CD8-positive, alpha-beta memory T cell (primary cell): Measurements from ENCODE around the gene RPGRIP1. TPM values are rescaled to one million over a fixed set of nuclear protein-coding genes. Genes with fewer than 3 reads are reported as not detected.
A peak's percentile ranks its signal among the peaks of the same experiment; 100 is the strongest.
"Not testable (repeated sequence)": the region's sequence is repeated elsewhere in the genome, so short reads cannot be mapped to it uniquely, and the experiment has no call there.

Experiments
- CTCF ChIA-PET: fragments of 350-600 bp; sonication (Branson Sonifier 250); formaldehyde crosslinking; loops from one replicate; lab custom pipeline; 2021; ENCODE audit warnings: antibody characterized with exemption; lab: Charles Lee
- POLR2A ChIA-PET: fragments of 350-600 bp; sonication (Branson Sonifier 250); formaldehyde crosslinking; loops from one replicate; lab custom pipeline; 2021; ENCODE audit warnings: antibody characterized with exemption; lab: Charles Lee
- DNase-seq, 5 donors: peaks; one replicate each; pipeline versions ENCODE4 v3.0.0 to v3.0.0-alpha.2; 2020 to 2022; ENCODE audit warnings: mixed read lengths in 1 of 5
- H3K27ac ChIP-seq: one replicate; pipeline ENCODE4 v1.7.0; 2013; ENCODE audit warnings: low read depth, mild to moderate bottlenecking, low read length, moderate library complexity
- H3K27me3 ChIP-seq: 2 replicates; pipeline ENCODE4 v1.7.0; 2013; ENCODE audit warnings: low read length, mild to moderate bottlenecking; ENCODE audit not compliant: insufficient read depth, poor library complexity, severe bottlenecking
- H3K36me3 ChIP-seq: 2 replicates; pipeline ENCODE4 v1.7.0; 2013; ENCODE audit warnings: mild to moderate bottlenecking, low read length, moderate library complexity; ENCODE audit not compliant: insufficient read depth
- H3K4me1 ChIP-seq: 2 replicates; pipeline ENCODE4 v1.7.0; 2013; ENCODE audit warnings: mild to moderate bottlenecking, low read length, moderate library complexity; ENCODE audit not compliant: insufficient read depth
- H3K4me3 ChIP-seq: 2 replicates; pipeline ENCODE4 v1.7.0; 2013; ENCODE audit warnings: mild to moderate bottlenecking, low read length
- H3K9me3 ChIP-seq: 2 replicates; pipeline ENCODE4 v1.7.0; 2013; ENCODE audit warnings: mild to moderate bottlenecking, low read length
- H3K27ac Mint-ChIP-seq, 8 donors: one replicate each; pipeline ENCODE4 v1.8.0; 2020 to 2021; ENCODE audit warnings: mixed read lengths in 8 of 8, mild to moderate bottlenecking in 6 of 8, inconsistent platforms in 3 of 8, moderate library complexity in 3 of 8
- H3K27me3 Mint-ChIP-seq, 2 donors: one replicate each; pipeline ENCODE4 v1.8.0; 2020 to 2021; ENCODE audit warnings: mixed read lengths in 2 of 2, mild to moderate bottlenecking in 1 of 2, moderate library complexity in 1 of 2
- H3K36me3 Mint-ChIP-seq, 3 donors: one replicate each; pipeline ENCODE4 v1.8.0; 2020 to 2021; ENCODE audit warnings: mixed read lengths in 3 of 3, inconsistent platforms in 1 of 3, mild to moderate bottlenecking in 1 of 3
- H3K4me1 Mint-ChIP-seq, 3 donors: one replicate each; pipeline ENCODE4 v1.8.0; 2020 to 2021; ENCODE audit warnings: mixed read lengths in 3 of 3, inconsistent platforms in 1 of 3, mild to moderate bottlenecking in 1 of 3
- H3K4me3 Mint-ChIP-seq, 7 donors: one replicate each; pipeline ENCODE4 v1.8.0; 2020 to 2021; ENCODE audit warnings: mixed read lengths in 7 of 7, mild to moderate bottlenecking in 6 of 7, moderate library complexity in 4 of 7, inconsistent platforms in 2 of 7
- H3K9me3 Mint-ChIP-seq, 5 donors: one replicate each; pipeline ENCODE4 v1.8.0; 2020 to 2022; ENCODE audit warnings: mixed read lengths in 5 of 5, mild to moderate bottlenecking in 3 of 5, moderate library complexity in 2 of 5, inconsistent platforms in 1 of 5
- polyA plus RNA-seq: library from polyadenylated mRNA; unstranded; fragments of 300-500 nt; fragmentation: Illumina TruSeq; gene quantifications from one replicate; pipeline ENCODE4 v1.2.3, GENCODE V29; 2021
- total RNA-seq, 2 experiments: library from RNA; stranded (reverse); gene quantifications; one replicate each; pipeline ENCODE4 v1.2.3, GENCODE V29; 2021

Gene RPGRIP1
- total and polyA plus RNA-seq, 3 experiments from 2014 or later = not detected

DNA sequence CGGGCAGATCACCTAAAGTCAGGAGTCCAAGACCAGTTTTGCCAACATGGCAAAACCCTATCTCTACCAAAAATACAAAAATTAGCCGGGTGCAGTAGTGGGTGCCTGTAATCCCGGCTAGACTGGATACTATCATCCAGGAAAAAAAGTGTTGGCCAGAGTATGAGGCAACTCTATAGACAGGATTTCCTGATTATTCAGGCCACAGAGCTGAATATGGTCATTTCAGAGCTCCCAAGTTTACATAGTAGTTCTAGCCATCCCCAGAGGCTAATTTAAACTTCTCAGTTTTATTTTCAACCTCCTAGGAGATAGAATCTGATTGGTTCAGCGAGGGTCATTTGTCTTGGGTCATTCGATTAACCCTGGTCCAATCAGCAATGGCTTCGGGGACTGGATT, 7.3 kb downstream of the RPGRIP1 start:
- Mint-ChIP-seq H3K4me3 (no peak overlapping the region), H3K27ac (no peak overlapping the region), H3K9me3 (no peaks in the 10 kb centered on the region), H3K36me3 (no peaks in the 10 kb centered on the region), H3K4me1 (no peaks in the 10 kb centered on the region), H3K27me3 (peaks cover 2 to 11% of the 10 kb centered on the region in 2 donors)
- Histone ChIP-seq H3K27ac (no peak overlapping the region), H3K36me3 (no peaks in the 10 kb centered on the region), H3K4me3 (no peak overlapping the region), H3K4me1 (no peaks in the 10 kb centered on the region), H3K27me3 (no peaks in the 10 kb centered on the region), H3K9me3 (no peaks in the 10 kb centered on the region)
- ChIA-PET CTCF (no interaction called here), POLR2A (no interaction called here)
- no peak for DNase-seq

DNA sequence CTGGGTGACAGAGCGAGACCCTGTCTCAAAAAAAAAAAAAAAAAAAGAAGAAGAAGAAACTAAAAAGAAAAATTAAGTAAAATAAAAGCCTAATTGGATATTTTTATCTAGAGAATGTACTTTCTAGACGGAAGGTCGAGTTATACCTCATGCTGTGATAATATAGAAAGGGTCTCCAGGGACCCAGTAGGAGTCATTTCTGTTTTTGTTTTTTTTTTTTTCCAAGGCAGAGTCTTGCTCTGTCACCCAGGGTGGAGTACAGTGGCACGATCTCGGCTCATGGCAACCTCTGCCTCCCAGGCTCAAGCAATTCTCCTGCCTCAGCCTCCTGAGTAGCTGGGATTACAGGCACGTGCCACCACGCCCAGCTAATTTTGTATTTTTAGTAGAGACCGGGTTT, 14.1 kb downstream of the RPGRIP1 start:
- H3K9me3 ChIP-seq, CTCF ChIA-PET, DNase-seq, H3K27me3 ChIP-seq, H3K4me1 Mint-ChIP-seq, H3K27ac Mint-ChIP-seq, H3K27ac ChIP-seq, H3K4me3 ChIP-seq, H3K4me3 Mint-ChIP-seq, H3K4me1 ChIP-seq, H3K36me3 Mint-ChIP-seq, H3K9me3 Mint-ChIP-seq, H3K36me3 ChIP-seq: not testable (repeated sequence)
- H3K27me3 Mint-ChIP-seq = peaks cover 6 to 14% of the 10 kb centered on the region in 2 donors
- POLR2A ChIA-PET = interaction anchor here (0.7 kb wide), 1 partner anchor 20 kb away, joined by 11 read pairs; no protein-coding TSS in a partner anchor

DNA sequence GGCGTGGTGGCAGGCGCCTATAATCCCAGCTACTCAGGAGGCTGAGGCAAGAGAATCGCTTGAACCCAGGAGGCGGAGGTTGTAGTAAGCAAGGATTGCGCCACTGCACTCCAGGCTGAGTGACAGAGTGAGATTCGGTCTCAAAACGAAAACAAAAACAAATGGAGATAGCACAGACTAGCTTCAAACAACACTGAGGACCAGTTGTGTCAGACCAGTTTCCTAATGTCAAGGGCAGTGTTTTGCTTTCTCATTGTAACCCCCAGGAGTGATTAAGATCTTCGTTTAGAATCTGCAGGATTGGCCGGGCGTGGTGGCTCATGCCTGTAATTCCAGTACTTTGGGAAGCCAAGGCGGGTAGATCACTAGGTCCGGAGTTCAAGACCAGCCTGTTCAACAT, 18.5 kb downstream of the RPGRIP1 start:
- Histone ChIP-seq H3K36me3 (no peaks in the 10 kb centered on the region), H3K27ac (no peak overlapping the region), H3K27me3 (peaks cover 5% of the 10 kb centered on the region), H3K4me3 (no peak overlapping the region), H3K4me1 (no peaks in the 10 kb centered on the region), H3K9me3 (no peaks in the 10 kb centered on the region)
- no peak overlapping the region for H3K4me3 Mint-ChIP-seq
- DNase-seq = no peak
- CTCF ChIA-PET = no interaction called here
- no peak overlapping the region for H3K27ac Mint-ChIP-seq
- H3K4me1 Mint-ChIP-seq = peaks cover 2 to 11% (median 4%) of the 10 kb centered on the region in 3 donors
- no peaks in the 10 kb centered on the region for H3K36me3 Mint-ChIP-seq
- H3K9me3 Mint-ChIP-seq = no peaks in the 10 kb centered on the region
- POLR2A ChIA-PET = no interaction called here
- peaks cover 17 to 21% of the 10 kb centered on the region in 2 donors for H3K27me3 Mint-ChIP-seq

GRCh38 chr14:21299562-21300130, 19.8 kb downstream of the RPGRIP1 start:
- Histone ChIP-seq H3K4me1 (no peaks in the 10 kb centered on the region), H3K4me3 (no peak overlapping the region), H3K9me3 (no peaks in the 10 kb centered on the region), H3K27ac (no peak overlapping the region), H3K36me3 (no peaks in the 10 kb centered on the region), H3K27me3 (peaks cover 5% of the 10 kb centered on the region)
- Mint-ChIP-seq H3K9me3 (no peaks in the 10 kb centered on the region), H3K36me3 (no peaks in the 10 kb centered on the region), H3K27ac (no peak overlapping the region), H3K4me1 (peaks cover 2 to 11% (median 4%) of the 10 kb centered on the region in 3 donors), H3K4me3 (no peak overlapping the region), H3K27me3 (peaks cover 17% of the 10 kb centered on the region in 2 donors)
- CTCF ChIA-PET = interaction anchor here (0.9 kb wide), 1 partner anchor 31 kb away, joined by 3 read pairs; no protein-coding TSS in a partner anchor
- POLR2A ChIA-PET = no interaction called here
- no peak for DNase-seq

DNA sequence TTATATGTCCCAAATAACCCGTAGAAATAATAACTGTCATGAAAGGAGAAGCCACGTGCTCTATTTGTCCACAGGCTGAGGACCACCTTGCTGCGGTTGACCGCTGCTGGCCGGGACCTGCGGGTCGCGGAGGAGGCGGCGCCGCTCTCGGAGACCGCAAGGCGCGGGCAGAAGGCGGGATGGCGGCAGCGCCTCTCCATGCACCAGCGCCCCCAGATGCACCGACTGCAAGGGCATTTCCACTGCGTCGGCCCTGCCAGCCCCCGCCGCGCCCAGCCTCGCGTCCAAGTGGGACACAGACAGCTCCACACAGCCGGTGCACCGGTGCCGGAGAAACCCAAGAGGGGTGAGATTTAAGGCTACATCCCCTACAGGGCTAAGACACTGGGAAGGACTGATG, 21.0 kb downstream of the RPGRIP1 start:
- peak in 3 of 5 donors; percentile 10 to 51 (median 18) for DNase-seq
- ChIA-PET CTCF (no interaction called here), POLR2A (no interaction called here)
- Mint-ChIP-seq H3K9me3 (no peaks in the 10 kb centered on the region), H3K27me3 (peaks cover 13 to 17% of the 10 kb centered on the region in 2 donors), H3K4me3 (peak overlapping the region in 5 of 7 donors; percentile 29 to 66 (median 60)), H3K27ac (no peak overlapping the region), H3K4me1 (peaks cover 2 to 11% (median 4%) of the 10 kb centered on the region in 3 donors), H3K36me3 (no peaks in the 10 kb centered on the region)
- peaks cover 5% of the 10 kb centered on the region for H3K27me3 ChIP-seq
- H3K36me3 ChIP-seq = no peaks in the 10 kb centered on the region
- no peaks in the 10 kb centered on the region for H3K9me3 ChIP-seq
- H3K4me1 ChIP-seq = no peaks in the 10 kb centered on the region
- no peak overlapping the region for H3K27ac ChIP-seq
- peak overlapping the region; percentile 32 for H3K4me3 ChIP-seq

- H3K27me3 Mint-ChIP-seq = peaks cover 13 to 17% of the 10 kb centered on the region in 2 donors
- H3K4me3 Mint-ChIP-seq = no peak overlapping the region
- POLR2A ChIA-PET = no interaction called here
Observed at GRCh38 chr14:21302013-21302835, 22.3 kb downstream of the RPGRIP1 start.

DNA sequence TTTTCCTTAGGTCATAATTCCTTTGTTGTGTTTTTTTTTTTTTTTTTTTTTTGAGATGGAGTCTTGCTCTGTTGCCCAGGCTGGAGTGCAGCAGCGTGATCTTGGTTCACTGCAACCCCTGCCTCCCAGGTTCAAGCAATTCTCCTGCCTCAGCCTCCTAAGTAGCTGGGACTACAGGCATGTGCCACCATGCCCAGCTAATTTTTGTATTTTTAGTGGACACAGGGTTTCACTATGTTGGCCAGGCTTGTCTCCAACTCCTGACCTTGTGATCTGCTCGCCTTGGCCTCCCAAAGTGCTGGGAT, 22.9 kb downstream of the RPGRIP1 start:
- H3K9me3 Mint-ChIP-seq, POLR2A ChIA-PET, H3K9me3 ChIP-seq, H3K36me3 Mint-ChIP-seq, H3K4me3 Mint-ChIP-seq, H3K36me3 ChIP-seq, H3K27ac ChIP-seq, H3K4me1 ChIP-seq, DNase-seq, H3K4me3 ChIP-seq, H3K27me3 ChIP-seq, CTCF ChIA-PET, H3K27ac Mint-ChIP-seq: not testable (repeated sequence)
- H3K4me1 Mint-ChIP-seq = peaks cover 2 to 11% (median 6%) of the 10 kb centered on the region in 3 donors
- peaks cover 11 to 12% of the 10 kb centered on the region in 2 donors for H3K27me3 Mint-ChIP-seq

More at GRCh38 chr14:21302013-21302835, 22.3 kb downstream of the RPGRIP1 start:
- no peaks in the 10 kb centered on the region for H3K9me3 Mint-ChIP-seq
- no peak overlapping the region for H3K27ac ChIP-seq
- no peak overlapping the region for H3K27ac Mint-ChIP-seq
- no peak for DNase-seq
- no peaks in the 10 kb centered on the region for H3K9me3 ChIP-seq
- H3K4me1 ChIP-seq = no peaks in the 10 kb centered on the region
- no peaks in the 10 kb centered on the region for H3K36me3 Mint-ChIP-seq
- H3K36me3 ChIP-seq = no peaks in the 10 kb centered on the region
- H3K27me3 ChIP-seq = peaks cover 5% of the 10 kb centered on the region
- peaks cover 2 to 11% (median 4%) of the 10 kb centered on the region in 3 donors for H3K4me1 Mint-ChIP-seq
- H3K4me3 ChIP-seq = no peak overlapping the region
- CTCF ChIA-PET = no interaction called here

- Histone ChIP-seq H3K36me3 (no peaks in the 10 kb centered on the region), H3K4me3 (no peak overlapping the region)
- POLR2A ChIA-PET = no interaction called here
Observed at GRCh38 chr14:21307637-21308036, 27.8 kb downstream of the RPGRIP1 start.

More at GRCh38 chr14:21307637-21308036, 27.8 kb downstream of the RPGRIP1 start:
- H3K27ac ChIP-seq = peak overlapping the region; percentile 18
- H3K9me3 ChIP-seq = no peaks in the 10 kb centered on the region
- CTCF ChIA-PET = interaction anchor here (1.2 kb wide), 1 partner anchor 40 kb away, joined by 4 read pairs; no protein-coding TSS in a partner anchor
- H3K27me3 ChIP-seq = no peaks in the 10 kb centered on the region
- Mint-ChIP-seq H3K4me1 (peaks cover 13 to 21% (median 18%) of the 10 kb centered on the region in 3 donors), H3K4me3 (peak overlapping the region in 4 of 7 donors; percentile 2 to 75 (median 38)), H3K36me3 (no peaks in the 10 kb centered on the region), H3K27ac (peak overlapping the region in 5 of 8 donors; percentile 21 to 95 (median 65)), H3K9me3 (no peaks in the 10 kb centered on the region), H3K27me3 (peaks cover 0 to 4% of the 10 kb centered on the region in 2 donors)
- no peak for DNase-seq
- peaks cover 7% of the 10 kb centered on the region for H3K4me1 ChIP-seq
